HEK293T (cell line): Measurements from ENCODE around the gene PCED1B.

ENCODE experiments used
- BHLHE40 ChIP-seq: fragments of 450-650 bp; IDR thresholded peaks from 2 replicates; pipeline ENCODE4 v1.6.1; 2016; ENCODE audit warnings: mild to moderate bottlenecking, moderate library complexity, borderline replicate concordance
- NFRKB ChIP-seq: fragments of 450-650 bp; IDR thresholded peaks from 2 replicates; pipeline ENCODE4 v1.6.1; 2016; ENCODE audit warnings: mild to moderate bottlenecking, moderate library complexity
- SUZ12 ChIP-seq: fragments of 450-650 bp; IDR thresholded peaks from 2 replicates; pipeline ENCODE4 v1.6.1; 2016; ENCODE audit warnings: mild to moderate bottlenecking

DNA sequence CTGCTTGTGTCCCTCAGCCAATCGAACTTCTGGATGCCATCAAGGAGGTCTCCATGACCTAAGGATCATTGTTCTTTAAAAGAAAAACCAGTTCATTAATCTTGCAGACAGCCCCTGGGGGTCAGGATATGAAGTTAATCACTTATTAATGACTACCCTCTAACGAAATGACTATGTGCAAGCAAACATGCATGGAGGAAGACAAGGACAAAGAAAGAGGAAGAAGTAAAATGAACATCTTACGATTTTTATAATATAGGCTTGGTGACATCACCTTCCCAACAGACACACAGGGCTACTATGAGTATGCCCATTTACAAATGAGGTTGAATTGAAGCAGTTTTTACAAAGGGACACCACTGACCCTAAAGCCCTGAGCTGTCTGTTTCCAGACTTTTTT, 111.5 kb downstream of the PCED1B start:
- TF ChIP-seq BHLHE40 (no peak), NFRKB (no peak), SUZ12 (no peak)
